Smooth muscle cell (in vitro differentiated cells): ENCODE data around the gene TMEM117. TPM values are rescaled to one million over a fixed set of nuclear protein-coding genes. Genes with fewer than 3 reads are reported as not detected.

Experiments used
- DNase-seq: peaks from one replicate; lab custom pipeline; 2025; ENCODE audit not compliant: unreplicated experiment; lab: John Stamatoyannopoulos, UW
- H2AFZ ChIP-seq: fragments of 200-600 bp; sonication (generic); 2 replicates; pipeline ENCODE4 v1.6.0; 2016; ENCODE audit warnings: antibody characterized with exemption, low read depth, mild to moderate bottlenecking
- H3F3A ChIP-seq: fragments of 200-600 bp; sonication (generic); 2 replicates; pipeline ENCODE4 v1.6.0; 2017; ENCODE audit warnings: antibody characterized with exemption, low read depth
- H3K27ac ChIP-seq: fragments of 200-600 bp; sonication (generic); 2 replicates; pipeline ENCODE4 v1.5.1; 2016; ENCODE audit warnings: low read depth, mild to moderate bottlenecking
- H3K27me3 ChIP-seq: fragments of 200-600 bp; sonication (generic); 2 replicates; pipeline ENCODE4 v1.6.1; 2016; ENCODE audit warnings: low read depth, mild to moderate bottlenecking
- H3K36me3 ChIP-seq: fragments of 200-600 bp; sonication (generic); 2 replicates; pipeline ENCODE4 v1.5.1; 2016; ENCODE audit warnings: low read depth
- H3K4me1 ChIP-seq: fragments of 200-600 bp; sonication (generic); 2 replicates; pipeline ENCODE4 v1.5.1; 2016; ENCODE audit warnings: low read depth
- H3K4me2 ChIP-seq: fragments of 200-600 bp; sonication (generic); 2 replicates; pipeline ENCODE4 v1.6.0; 2016; ENCODE audit warnings: mild to moderate bottlenecking
- H3K4me3 ChIP-seq: fragments of 200-600 bp; sonication (generic); 2 replicates; pipeline ENCODE4 v1.5.1; 2016; ENCODE audit warnings: mild to moderate bottlenecking
- H3K79me2 ChIP-seq: fragments of 200-600 bp; sonication (generic); 2 replicates; pipeline ENCODE4 v1.6.0; 2016; ENCODE audit warnings: low read depth, mild to moderate bottlenecking
- H3K9ac ChIP-seq: fragments of 200-600 bp; sonication (generic); 2 replicates; pipeline ENCODE4 v1.6.0; 2016; ENCODE audit warnings: low read depth
- H3K9me3 ChIP-seq: fragments of 200-600 bp; sonication (generic); replicated peaks from 2 replicates; pipeline ENCODE4 v1.5.1; 2016; ENCODE audit warnings: low read depth
- H4K20me1 ChIP-seq: fragments of 200-600 bp; sonication (generic); 2 replicates; pipeline ENCODE4 v1.6.0; 2016; ENCODE audit warnings: low read depth
- WGBS: methylation state at CpG from one replicate; pipeline ENCODE4 v1.1.7; 2016; ENCODE audit warnings: low lambda C conversion rate; 5-methylcytosine and 5-hydroxymethylcytosine counted together
- polyA plus RNA-seq: library from polyadenylated mRNA; unstranded; fragments of >200 nt; fragmentation: Nextera tagmentation; extraction: Ambion mirVana; gene quantifications from 2 replicates; pipeline ENCODE4 v1.2.1, GENCODE V29; 2016
- total RNA-seq: library from RNA; depleted of rRNA; stranded (reverse); fragments of >200 nt; gene quantifications from 2 replicates; pipeline ENCODE4 v1.2.3, GENCODE V29; 2014
- TF ChIP-seq, protein P1 (sequence below): fragments of 200-600 bp; sonication (generic); IDR thresholded peaks from 2 replicates; pipeline ENCODE4 v1.5.1; 2017; ENCODE audit warnings: borderline replicate concordance, mild to moderate bottlenecking, antibody characterized with exemption; ENCODE audit not compliant: insufficient read depth, poor library complexity, severe bottlenecking

Gene TMEM117
- total and polyA plus RNA-seq, 2 experiments from 2014 or later, result 13.0 to 38.9 TPM

DNA sequence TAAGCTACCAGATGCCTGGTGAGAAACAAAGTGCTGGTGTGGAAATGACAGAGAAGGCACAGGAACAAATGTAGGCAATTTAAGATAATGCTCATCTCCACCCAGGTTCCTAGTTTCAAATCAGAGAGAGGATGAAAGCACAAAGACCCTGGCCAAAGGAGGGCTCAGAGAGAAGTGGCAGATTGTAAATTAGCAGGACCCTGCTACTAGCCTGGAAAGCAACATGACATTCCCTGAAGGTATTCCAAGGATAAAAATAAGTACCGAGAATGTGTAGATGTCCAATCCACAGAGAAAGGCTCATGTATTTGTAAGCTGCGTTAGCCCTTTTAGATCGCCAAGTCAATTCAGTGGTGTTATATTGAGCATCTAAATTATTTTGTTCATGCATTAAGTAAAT is 324.0 kb downstream of the TMEM117 start:
- Histone ChIP-seq H3K9ac (no peak overlapping the region), H3K27me3 (no peaks in the 10 kb centered on the region), H2AFZ (no peak overlapping the region), H3K9me3 (no peaks in the 10 kb centered on the region), H3K4me3 (no peak overlapping the region), H3K27ac (no peak overlapping the region), H3K4me1 (no peaks in the 10 kb centered on the region), H4K20me1 (no peaks in the 10 kb centered on the region), H3K36me3 (no peaks in the 10 kb centered on the region), H3F3A (no peaks in the 10 kb centered on the region), H3K4me2 (no peak overlapping the region), H3K79me2 (no peaks in the 10 kb centered on the region)
- 94% methylated on average over 3 of the region's 3 CpGs for WGBS
- TF ChIP-seq, protein P1, sequence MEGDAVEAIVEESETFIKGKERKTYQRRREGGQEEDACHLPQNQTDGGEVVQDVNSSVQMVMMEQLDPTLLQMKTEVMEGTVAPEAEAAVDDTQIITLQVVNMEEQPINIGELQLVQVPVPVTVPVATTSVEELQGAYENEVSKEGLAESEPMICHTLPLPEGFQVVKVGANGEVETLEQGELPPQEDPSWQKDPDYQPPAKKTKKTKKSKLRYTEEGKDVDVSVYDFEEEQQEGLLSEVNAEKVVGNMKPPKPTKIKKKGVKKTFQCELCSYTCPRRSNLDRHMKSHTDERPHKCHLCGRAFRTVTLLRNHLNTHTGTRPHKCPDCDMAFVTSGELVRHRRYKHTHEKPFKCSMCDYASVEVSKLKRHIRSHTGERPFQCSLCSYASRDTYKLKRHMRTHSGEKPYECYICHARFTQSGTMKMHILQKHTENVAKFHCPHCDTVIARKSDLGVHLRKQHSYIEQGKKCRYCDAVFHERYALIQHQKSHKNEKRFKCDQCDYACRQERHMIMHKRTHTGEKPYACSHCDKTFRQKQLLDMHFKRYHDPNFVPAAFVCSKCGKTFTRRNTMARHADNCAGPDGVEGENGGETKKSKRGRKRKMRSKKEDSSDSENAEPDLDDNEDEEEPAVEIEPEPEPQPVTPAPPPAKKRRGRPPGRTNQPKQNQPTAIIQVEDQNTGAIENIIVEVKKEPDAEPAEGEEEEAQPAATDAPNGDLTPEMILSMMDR, result no peak
- DNase-seq, result no peak

DNA sequence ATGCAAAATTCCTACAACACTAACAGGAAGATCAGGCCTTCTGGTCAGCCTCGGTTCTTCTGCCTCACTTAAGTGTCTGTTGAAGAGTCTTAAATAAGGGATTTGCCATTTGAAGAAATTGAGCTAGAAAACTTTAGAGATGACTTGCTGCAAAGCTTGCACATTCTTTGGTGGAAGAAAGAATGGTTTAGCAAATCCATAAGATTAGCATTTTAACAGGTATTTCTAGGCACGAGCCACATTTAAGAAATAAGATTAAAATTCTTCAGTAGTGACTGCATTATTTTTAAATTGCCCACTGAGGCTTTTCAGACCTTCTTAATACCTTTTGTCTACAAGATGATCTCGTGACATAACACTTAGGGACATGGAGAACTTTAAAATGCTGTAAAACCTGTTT is 327.1 kb downstream of the TMEM117 start:
- no peaks in the 10 kb centered on the region for H3K79me2 ChIP-seq
- DNase-seq, result no peak
- H3K27ac ChIP-seq, result no peak overlapping the region
- no peaks in the 10 kb centered on the region for H3K36me3 ChIP-seq
- H3K9me3 ChIP-seq, result no peaks in the 10 kb centered on the region
- TF ChIP-seq, protein P1, result no peak
- no peak overlapping the region for H3K4me2 ChIP-seq
- no peaks in the 10 kb centered on the region for H3F3A ChIP-seq
- H3K4me3 ChIP-seq, result no peak overlapping the region
- H3K4me1 ChIP-seq, result no peaks in the 10 kb centered on the region
- H4K20me1 ChIP-seq, result no peaks in the 10 kb centered on the region
- no peak overlapping the region for H2AFZ ChIP-seq
- no peaks in the 10 kb centered on the region for H3K27me3 ChIP-seq
- H3K9ac ChIP-seq, result no peak overlapping the region
- WGBS, result 76% methylated on average over 3 of the region's 3 CpGs

DNA sequence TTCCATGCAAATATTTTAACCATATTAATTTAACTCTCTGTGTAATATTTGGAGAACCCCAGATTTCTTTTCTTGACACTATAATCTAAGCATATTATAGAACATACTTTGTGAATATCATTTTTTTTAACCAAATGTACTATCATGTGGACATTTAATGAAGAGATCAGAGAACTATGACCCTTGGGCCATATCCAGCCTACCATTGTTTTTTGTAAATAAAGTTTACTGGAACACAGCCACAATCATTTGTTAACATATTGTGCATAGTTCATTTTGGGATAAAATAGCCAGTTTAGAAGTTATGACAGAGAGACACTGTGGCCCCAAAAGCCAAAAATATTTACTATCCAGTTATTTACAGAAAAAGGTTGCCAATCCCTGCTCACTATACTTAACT is 338.2 kb downstream of the TMEM117 start:
- no peak for DNase-seq
- Histone ChIP-seq H3F3A (no peaks in the 10 kb centered on the region), H3K4me3 (no peak overlapping the region), H3K9ac (no peak overlapping the region), H3K27ac (no peak overlapping the region), H3K36me3 (no peaks in the 10 kb centered on the region), H3K4me2 (no peak overlapping the region), H3K9me3 (no peaks in the 10 kb centered on the region), H3K27me3 (no peaks in the 10 kb centered on the region), H2AFZ (no peak overlapping the region), H3K4me1 (no peaks in the 10 kb centered on the region), H3K79me2 (no peaks in the 10 kb centered on the region), H4K20me1 (no peaks in the 10 kb centered on the region)
- TF ChIP-seq, protein P1, result no peak

DNA sequence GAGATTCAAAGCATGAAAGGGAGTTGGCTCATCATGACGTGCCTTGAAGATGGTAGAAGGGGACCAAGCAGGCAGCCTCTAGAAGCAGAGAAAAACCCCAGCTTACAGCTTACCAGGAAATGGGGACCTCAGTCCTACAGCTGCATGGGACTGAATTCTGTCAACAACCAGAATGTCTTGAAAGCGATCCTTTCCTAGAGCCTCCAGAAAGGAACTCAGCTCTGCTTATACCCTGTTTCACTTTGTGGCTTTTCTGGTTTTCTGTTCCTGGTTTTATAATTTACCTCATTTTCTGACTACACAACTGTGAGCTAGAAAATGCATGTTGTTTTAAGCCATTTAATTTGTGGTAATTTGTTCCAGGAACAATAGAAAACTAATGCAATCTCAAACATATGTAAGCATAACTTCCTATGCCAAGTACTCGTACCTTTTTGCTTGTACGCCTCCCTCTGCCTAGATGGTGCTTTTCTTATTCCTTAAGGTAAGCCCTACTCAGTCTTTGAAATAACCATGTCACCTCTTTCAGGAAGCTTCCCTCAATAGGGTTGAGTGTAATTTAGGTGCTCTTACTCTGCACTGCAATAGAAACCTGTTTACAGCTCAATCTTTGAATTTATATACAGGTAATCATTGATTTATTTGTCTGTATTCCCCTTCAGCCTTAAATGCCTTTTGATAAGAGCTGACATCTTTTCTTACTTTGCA is 348.8 kb downstream of the TMEM117 start:
- TF ChIP-seq, protein P1, result no peak
- Histone ChIP-seq H3K4me1 (no peaks in the 10 kb centered on the region), H3K4me2 (no peak overlapping the region), H3K9me3 (no peaks in the 10 kb centered on the region), H4K20me1 (no peaks in the 10 kb centered on the region), H3K27me3 (no peaks in the 10 kb centered on the region), H3K27ac (no peak overlapping the region), H2AFZ (no peak overlapping the region), H3K36me3 (no peaks in the 10 kb centered on the region), H3F3A (no peaks in the 10 kb centered on the region), H3K4me3 (no peak overlapping the region), H3K79me2 (no peaks in the 10 kb centered on the region), H3K9ac (no peak overlapping the region)
- no peak for DNase-seq
- WGBS, result 86% methylated on average over 4 of the region's 4 CpGs
